Measurements from ENCODE around the gene HLF. TPM values are rescaled to one million over a fixed set of nuclear protein-coding genes. Genes with fewer than 3 reads are reported as not detected.

Gene HLF
- total and polyA plus RNA-seq, 2 of the 4 experiments (the other 2 are of a cell fraction), result 0.18 TPM; not detected in 1

DNA sequence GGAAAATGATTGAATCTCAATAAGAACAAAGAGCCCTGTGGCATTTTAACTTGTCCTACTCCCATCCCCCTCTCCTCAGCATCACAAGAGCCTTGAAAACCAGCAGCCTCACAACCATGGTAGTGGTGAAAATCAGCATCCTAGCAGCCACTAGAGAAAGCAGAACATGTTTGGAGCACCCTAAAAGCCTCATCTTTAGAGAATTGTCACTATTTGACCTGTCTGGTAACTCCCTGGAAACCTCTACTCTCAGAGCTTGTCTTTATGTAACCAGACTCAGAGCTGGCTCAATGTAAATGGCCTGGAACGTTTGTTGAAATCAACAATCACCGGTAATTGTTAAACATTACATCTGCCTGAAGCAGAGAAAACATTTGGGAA is 86.1 kb downstream of the HLF start:
- Histone ChIP-seq H3K79me1 (ENCODE audit: low read depth in 1 of 2, low read length in 2 of 2) (no peaks in the 10 kb centered on the region), H3K4me1 (ENCODE audit: control insufficient read depth, insufficient read depth, low read length) (no peaks in the 10 kb centered on the region), H3K36me3 (ENCODE audit: control insufficient read depth, insufficient read depth, low read length) (no peaks in the 10 kb centered on the region), H3K56ac (ENCODE audit: extremely low read depth, insufficient read depth, low read length) (no peak overlapping the region), H3K9me1 (ENCODE audit: insufficient read depth, low read length) (no peaks in the 10 kb centered on the region), H2BK20ac (ENCODE audit: low read depth, low read length) (no peak overlapping the region), H2BK120ac (ENCODE audit: low read depth, low read length) (no peak overlapping the region), H3K4me3 (ENCODE audit: insufficient read depth, low read depth, low read length) (no peak overlapping the region), H3K27me3 (ENCODE audit: control insufficient read depth, insufficient read depth, low read length) (peaks cover 7% of the 10 kb centered on the region), H3K9me3 (ENCODE audit: control insufficient read depth, insufficient read depth, low read length) (no peaks in the 10 kb centered on the region; the same call in 1 of the 2 replicates), H3K27ac (ENCODE audit: insufficient read depth, low read length) (no peak overlapping the region), H3K23ac (ENCODE audit: low read depth, low read length) (no peak overlapping the region), H3K4me2 (ENCODE audit: low read depth, low read length) (no peak overlapping the region), H3K4ac (ENCODE audit: low read depth, low read length) (no peak overlapping the region), H4K20me1 (ENCODE audit: insufficient read depth, low read length) (no peaks in the 10 kb centered on the region), H3K18ac (ENCODE audit: low read depth, low read length) (no peak overlapping the region), H2BK5ac (ENCODE audit: low read depth, low read length, poor library complexity, severe bottlenecking) (no peak overlapping the region), H2BK15ac (ENCODE audit: low read depth, low read length) (no peak overlapping the region), H3K9ac (ENCODE audit: low read depth, low read length) (no peak overlapping the region), H2AFZ (replicated peaks; ENCODE audit: low read length, poor library complexity) (no peak overlapping the region), H4K5ac (ENCODE audit: low read depth, low read length) (no peak overlapping the region), H4K91ac (ENCODE audit: insufficient read depth, low read depth, low read length) (no peak overlapping the region), H2AK5ac (ENCODE audit: low read depth, low read length) (no peak overlapping the region), H4K8ac (ENCODE audit: low read depth in 2 of 2, low read length in 2 of 2) (no peak overlapping the region), H2AK9ac (replicated peaks; ENCODE audit: low read depth, low read length, poor library complexity) (no peak overlapping the region), H3K14ac (replicated peaks; ENCODE audit: low read depth, low read length) (no peak overlapping the region)
- TF ChIP-seq CHD1 (IDR thresholded peaks at IDR 0.05; ENCODE audit: low read depth, low read length) (no peak), MXI1 (IDR thresholded peaks at IDR 0.05; ENCODE audit: borderline replicate concordance, low read depth, low read length) (no peak), RFX5 (IDR thresholded peaks at IDR 0.05; ENCODE audit: low read depth, low read length) (no peak), MAFK (IDR thresholded peaks at IDR 0.05; ENCODE audit: low read depth, low read length) (no peak), USF2 (IDR thresholded peaks at IDR 0.05; ENCODE audit: low read depth, low read length) (no peak), POLR2A (IDR thresholded peaks at IDR 0.05; ENCODE audit: low read depth, low read length) (no peak), CEBPB (IDR thresholded peaks at IDR 0.05; ENCODE audit: low read depth, low read length) (no peak), ELK1 (IDR thresholded peaks at IDR 0.05; ENCODE audit: borderline replicate concordance, low read depth, low read length) (no peak), RAD21 (IDR thresholded peaks at IDR 0.05; ENCODE audit: low read length) (no peak), NFE2L2 (IDR thresholded peaks at IDR 0.05; ENCODE audit: low read depth, low read length) (no peak), FOS (IDR thresholded peaks at IDR 0.05; ENCODE audit: low read depth, low read length) (no peak), MAZ (IDR thresholded peaks at IDR 0.05; ENCODE audit: borderline replicate concordance, low read depth, low read length) (no peak), RCOR1 (IDR thresholded peaks at IDR 0.05; ENCODE audit: insufficient replicate concordance, low read length) (no peak), BHLHE40 (IDR thresholded peaks at IDR 0.05; ENCODE audit: low read depth, low read length) (no peak)
- TF ChIP-seq, protein P1, sequence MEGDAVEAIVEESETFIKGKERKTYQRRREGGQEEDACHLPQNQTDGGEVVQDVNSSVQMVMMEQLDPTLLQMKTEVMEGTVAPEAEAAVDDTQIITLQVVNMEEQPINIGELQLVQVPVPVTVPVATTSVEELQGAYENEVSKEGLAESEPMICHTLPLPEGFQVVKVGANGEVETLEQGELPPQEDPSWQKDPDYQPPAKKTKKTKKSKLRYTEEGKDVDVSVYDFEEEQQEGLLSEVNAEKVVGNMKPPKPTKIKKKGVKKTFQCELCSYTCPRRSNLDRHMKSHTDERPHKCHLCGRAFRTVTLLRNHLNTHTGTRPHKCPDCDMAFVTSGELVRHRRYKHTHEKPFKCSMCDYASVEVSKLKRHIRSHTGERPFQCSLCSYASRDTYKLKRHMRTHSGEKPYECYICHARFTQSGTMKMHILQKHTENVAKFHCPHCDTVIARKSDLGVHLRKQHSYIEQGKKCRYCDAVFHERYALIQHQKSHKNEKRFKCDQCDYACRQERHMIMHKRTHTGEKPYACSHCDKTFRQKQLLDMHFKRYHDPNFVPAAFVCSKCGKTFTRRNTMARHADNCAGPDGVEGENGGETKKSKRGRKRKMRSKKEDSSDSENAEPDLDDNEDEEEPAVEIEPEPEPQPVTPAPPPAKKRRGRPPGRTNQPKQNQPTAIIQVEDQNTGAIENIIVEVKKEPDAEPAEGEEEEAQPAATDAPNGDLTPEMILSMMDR (conservative IDR thresholded peaks at IDR 0.05; ENCODE audit: low read depth, low read length), result no peak
- DNase-seq, result no peak
- intact Hi-C loops (cut with micrococcal nuclease) (no loop called here), dilution Hi-C loops (cut with HindIII; ENCODE audit: low sequenced_read_pairs, unreplicated experiment) (no loop called here), in situ Hi-C loops (cut with MboI; ENCODE audit: low sequenced_read_pairs) (loop anchor here (5.0 kb wide), 1 partner anchor 161 kb away; the partner anchor contains the start of gene SMIM36)
- BruUV-seq (replicated peaks), result no TSS peak
- POLR2A ChIA-PET (ENCODE audit: unreplicated experiment), result no interaction called here
- CTCF ChIA-PET, result interaction anchor here (0.5 kb wide), 1 partner anchor 125 kb away, joined by 3 read pairs; no protein-coding TSS in a partner anchor
- no peak for ATAC-seq (ENCODE audit: low read depth)
- WGBS, 2 experiments (ENCODE audit: extremely low coverage in 2 of 2, insufficient read length in 1 of 2), result no CpG with 5 or more reads among the region's 2 CpGs

Measured in IMR-90 (cell line).